ENCODE data around the gene C1S.
"Not testable (repeated sequence)": the region's sequence is repeated elsewhere in the genome, so short reads cannot be mapped to it uniquely, and the experiment has no call there.

C1S gene

DNA sequence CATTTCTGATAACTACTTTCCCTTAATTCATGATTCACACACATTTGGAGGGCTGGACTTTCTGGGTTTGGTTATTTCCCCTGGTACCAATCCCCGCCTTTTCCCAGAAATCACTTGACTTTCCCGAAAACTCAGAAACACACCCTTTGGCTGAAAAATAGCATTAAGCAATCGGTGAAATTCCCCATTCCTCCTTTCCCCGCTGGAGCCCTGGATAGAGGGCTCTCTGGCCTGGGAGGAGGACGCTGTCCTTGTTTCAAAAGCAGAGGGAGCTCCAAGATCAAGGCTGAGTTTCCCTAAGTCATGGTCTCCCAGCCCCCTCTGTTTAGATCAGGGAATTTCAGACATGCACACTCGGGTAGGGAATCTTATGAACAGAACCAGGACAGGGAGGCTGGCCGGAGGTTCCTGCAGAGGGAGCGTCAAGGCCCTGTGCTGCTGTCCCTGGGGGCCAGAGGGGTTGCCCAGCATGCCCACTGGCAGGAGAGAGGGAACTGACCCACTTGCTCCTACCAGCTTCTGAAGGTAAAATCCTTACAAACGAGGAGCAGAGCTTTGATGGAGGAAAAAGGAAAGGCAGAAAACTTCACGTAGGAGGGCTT lies at the start of gene C1S:
Gene C1S (plus strand): TSS at position 366 of the 602 bp plus-strand sequence. CDS start 1,195 bp downstream, outside the sequence.
- peak; percentile 52 for DNase-seq

GRCh38 chr12:7011398-7011797 lies 49.1 kb upstream of the C1S start:
- not testable (repeated sequence) for DNase-seq

GRCh38 chr12:7012024-7012607 lies 48.4 kb upstream of the C1S start:
- no peak for DNase-seq

DNA sequence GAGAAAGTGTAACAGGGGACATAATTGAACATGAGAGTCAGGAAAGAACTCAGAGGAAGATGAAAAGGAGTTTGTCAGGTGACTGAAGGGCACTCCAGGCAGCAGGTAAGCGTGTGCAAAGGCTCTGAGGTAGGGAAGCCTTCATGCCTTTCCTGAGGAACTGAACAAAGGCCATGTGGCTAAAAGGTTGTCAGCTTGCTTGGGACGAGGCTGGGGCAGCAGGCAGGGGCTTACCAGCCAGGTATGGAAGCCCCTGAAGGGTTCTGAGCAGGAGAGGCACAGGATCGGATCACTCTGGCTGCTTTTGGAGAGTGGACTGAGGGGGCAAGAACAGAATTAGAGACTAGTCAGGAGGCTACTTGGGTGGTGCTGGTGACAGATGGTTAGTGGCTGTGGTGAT lies 47.4 kb upstream of the C1S start:
- no peak for DNase-seq

DNA sequence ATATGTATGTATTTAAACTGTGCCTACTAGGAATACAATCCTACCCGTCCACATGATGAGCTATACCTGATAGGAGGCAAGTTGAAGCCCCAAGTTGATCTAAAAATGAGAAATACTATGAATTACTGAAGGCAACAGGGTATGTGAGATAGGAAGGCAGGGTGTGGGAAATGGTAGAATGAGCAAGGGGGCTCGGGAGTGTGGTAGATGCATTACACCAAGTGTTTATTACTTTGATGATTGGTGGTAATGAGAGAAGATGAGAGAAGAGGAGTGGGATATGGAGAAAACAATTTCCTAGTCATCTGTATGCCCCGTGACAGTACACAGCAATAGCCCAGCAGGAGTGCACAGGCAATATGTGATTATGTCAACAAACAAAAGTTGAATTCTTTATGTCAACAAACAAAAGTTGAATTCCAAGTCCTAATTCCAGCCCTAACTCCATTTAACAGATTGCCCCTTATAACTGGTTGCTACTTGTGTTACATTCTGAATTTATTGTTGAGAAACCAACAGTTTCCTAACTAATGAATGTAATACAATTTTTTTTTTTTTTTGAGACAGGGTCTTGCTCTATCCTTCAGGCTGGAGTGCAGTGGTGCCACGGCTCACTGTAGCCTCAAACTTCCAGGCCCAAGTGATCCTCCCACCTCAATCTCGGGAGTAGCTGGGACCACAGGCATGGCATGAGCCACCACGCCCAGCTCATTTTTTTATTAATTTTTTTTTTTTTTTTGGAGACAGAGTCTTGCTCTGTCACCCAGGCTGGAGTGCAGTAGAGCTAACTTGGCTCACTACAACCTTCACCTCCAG lies 44.8 kb upstream of the C1S start:
- no peak for DNase-seq

DNA sequence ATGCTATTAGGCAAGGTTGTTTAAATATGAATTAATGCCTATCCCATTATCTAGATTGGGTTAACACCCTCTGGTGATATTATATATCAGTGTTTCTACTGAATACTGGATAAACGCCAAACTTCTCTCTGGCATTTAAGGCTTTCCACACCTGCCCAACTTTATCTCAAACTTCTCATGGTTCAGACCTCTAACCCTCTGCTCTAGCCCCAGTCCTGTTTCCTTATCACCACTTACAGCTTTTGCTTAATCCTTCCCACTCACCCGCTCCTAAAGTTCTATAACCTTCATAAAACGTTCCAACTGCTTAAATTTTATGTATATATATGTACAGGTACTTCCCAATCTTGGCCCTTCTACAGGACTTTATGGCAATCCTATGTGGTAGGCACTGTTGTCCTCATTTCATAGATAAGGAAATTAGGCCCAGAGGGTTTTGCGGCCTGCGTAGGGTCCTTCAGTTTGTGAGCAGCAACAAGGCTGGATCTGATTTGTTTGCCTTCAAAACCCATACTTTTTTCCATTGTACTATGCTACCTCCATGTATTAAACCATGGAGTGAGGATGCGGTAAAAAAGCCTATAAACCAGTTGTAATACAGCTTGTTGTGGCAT lies 43.5 kb upstream of the C1S start:
- DNase-seq = no peak

- DNase-seq = no peak
These were observed 42.6 kb upstream of the C1S start for GRCh38 chr12:7017870-7018349.

GRCh38 chr12:7018350-7019042 lies 42.0 kb upstream of the C1S start, which contains the start of gene LPCAT3:
TSS of gene LPCAT3 (minus strand) at chr12:7018476. CDS start at chr12:7018424, 52 bp downstream.
- peak; percentile 100 for DNase-seq

GRCh38 chr12:7019043-7019569 lies 41.4 kb upstream of the C1S start:
- DNase-seq = no peak

DNA sequence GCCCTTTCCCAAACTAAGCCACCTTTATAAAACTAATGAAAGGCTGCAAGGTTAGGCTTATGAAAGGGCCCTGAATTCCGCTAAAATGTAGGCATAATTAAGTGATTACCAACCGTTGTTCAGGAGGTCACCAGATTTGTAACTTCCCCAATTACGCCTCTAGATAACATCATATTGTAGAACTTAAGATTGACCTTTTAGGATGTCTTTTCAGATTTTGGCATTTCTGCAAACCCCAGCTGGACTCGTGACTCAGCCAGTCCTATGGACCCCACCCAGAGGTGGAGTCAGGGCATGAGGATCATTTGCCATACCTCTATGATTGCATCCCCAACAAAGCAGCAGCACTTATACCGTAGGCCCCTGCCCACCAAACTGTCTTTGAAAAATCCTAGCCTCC lies 38.6 kb upstream of the C1S start:
- peak; percentile 10 for DNase-seq

DNA sequence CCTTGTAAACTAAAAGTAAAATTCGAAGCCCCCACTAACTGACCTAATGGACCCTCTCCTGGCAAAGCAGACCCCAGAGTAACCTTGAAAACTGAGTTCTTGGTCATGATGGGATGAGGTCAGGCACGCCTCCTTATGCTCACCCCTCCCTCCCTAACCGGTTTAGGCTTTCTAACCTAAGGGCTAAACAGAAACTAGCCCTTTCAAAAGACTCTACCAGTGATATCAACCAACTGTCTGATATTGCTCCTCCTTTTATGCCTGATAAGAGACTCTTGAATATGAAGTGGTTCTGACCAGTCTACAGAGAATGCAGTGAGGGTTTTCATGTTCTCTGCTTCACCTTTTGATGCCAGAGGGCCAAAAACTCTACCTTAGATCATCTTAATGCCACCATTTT lies 37.4 kb upstream of the C1S start:
- DNase-seq = no peak

- DNase-seq = no peak
These were observed 33.7 kb upstream of the C1S start for GRCh38 chr12:7026854-7027253.

DNA sequence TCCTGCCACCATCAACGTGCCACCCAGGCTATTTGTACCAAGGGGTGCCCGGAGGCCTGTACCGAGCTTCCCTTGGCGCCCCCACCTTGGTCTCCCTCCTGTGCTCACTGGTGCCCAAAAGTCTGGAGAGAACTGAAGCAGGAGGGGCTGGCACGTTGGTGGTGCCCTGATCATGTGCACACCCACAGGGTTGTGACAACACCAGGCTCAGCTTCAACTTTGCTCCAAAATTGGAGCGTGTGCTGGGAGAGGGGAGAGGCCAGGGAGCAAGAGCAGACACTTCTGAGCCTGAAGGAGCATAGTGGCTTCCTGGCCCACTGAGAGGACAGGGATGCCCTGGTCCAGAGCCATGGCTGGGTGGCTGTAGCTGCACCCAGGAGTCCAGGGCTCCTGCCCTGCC lies 29.2 kb upstream of the C1S start:
- no peak for DNase-seq

DNA sequence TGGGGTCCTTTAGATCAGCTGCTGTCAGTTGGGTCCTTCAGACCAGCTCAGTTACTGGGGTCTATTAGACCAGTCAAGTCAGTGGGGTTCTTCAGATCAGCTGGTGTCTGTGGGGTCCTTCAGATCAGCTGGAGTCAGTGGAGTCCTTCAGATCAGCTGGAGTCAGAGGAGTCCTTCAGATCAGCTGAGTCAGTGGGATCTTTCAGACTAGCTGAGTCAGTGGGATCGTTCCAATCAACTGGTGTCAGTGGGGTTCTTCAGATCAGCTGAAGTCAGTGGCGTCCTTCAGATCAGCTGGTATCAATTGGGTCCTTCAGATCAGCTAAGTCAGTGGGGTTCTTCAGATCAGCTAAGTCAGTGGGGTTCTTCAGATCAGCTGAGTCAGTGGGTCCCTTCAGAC lies 27.5 kb upstream of the C1S start:
- no peak for DNase-seq

DNA sequence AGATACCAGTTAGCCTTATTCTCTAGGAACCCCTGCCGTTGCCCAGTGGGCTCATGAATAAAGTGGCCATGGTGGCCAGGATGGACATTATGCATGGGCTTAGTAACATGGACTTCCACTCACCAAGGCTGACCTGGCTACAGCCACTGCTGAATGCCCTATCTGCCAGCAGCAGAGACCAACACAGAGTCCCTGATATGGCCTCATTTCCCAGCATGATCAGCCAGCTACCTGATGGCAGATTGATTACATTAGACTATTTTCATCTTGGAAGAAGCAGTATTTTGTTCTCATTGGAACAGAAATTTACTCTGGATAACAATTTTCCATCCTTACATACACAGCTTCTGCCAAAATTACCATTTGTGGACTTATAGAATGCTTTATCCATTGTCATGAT lies 26.1 kb upstream of the C1S start:
- DNase-seq = no peak

DNA sequence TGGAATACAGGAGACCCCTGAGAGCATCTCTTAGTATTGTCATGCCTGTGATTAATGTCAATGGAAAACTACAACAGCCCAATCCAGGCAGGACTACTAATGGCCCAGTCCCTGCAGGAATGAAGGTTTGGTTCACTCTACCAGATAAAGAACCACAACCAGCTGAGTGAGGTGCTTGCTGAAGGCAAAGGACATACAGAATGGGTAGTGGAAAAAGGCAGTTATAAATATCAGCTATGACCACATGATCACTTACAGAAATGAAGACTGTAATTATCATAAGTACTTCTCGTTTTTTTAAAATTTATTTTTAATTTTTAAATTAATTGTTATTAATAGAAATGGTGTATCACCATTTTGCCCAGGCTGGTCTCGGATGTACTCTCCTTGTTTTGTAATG lies 25.1 kb upstream of the C1S start:
- no peak for DNase-seq

GRCh38 chr12:7037411-7037810 lies 23.1 kb upstream of the C1S start:
- not testable (repeated sequence) for DNase-seq

DNA sequence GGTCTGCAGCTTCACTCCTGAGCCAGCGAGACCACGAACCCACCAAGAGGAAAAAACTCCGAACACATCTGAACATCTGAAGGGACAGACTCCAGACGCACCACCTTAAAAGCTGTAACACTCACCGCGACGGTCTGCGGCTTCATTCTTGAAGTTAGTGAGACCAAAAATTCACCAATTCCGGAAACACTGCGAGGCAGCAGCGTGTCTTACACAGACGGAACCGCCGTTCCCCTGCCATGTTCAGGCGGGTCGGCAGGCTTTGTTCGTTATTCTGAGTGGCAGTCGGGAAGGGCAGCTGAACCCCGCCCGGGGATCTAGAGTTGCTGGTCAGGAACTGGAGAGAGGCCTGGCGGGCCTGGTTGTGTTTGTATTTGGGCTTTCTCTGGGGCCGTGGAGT lies 21.9 kb upstream of the C1S start:
- no peak for DNase-seq

GRCh38 chr12:7039403-7039802 lies 21.1 kb upstream of the C1S start:
- DNase-seq = no peak

- DNase-seq = no peak
These were observed 17.7 kb upstream of the C1S start for GRCh38 chr12:7042842-7043241.

- DNase-seq = no peak
These were observed 14.6 kb upstream of the C1S start for GRCh38 chr12:7045913-7046312.

DNA sequence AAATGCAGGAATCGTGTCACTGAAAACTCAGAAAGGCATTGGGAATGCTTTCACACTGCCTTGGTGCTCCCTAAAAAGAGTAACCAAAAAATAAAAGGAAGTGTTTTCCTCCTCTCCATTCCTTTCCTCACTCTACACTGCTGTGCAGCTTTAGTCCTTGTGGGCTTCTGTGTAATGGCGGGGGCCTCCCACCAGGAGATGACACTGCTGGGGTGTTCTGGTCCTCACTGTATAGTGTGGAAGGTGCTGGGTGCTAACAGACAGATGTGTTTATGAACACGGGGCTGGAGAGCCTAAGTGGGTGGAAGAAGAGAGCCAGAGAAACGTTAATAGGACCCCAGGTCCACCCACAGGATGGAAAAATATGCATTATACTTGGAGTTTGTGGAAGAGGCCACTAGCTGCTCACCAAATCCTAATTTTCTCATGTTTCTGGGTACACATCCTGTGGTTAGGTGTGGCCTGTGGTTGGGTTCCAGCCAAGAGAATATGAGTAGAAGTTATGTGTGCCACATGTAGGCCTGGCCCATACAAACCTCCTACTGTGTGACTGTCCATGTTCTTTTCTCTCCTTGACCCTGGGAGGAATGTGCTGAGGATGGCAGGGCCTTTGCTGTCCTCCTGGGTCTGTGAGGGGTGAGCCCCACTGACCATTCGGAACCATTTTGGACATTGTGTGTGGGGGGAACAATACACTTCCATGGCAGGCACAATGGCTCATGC lies 14.0 kb upstream of the C1S start:
- DNase-seq = no peak

Data from retina (tissue), 1 donor.